ENCODE measurements around the gene MACROH2A1. TPM values are rescaled to one million over a fixed set of nuclear protein-coding genes. Genes with fewer than 3 reads are reported as not detected.

Gene MACROH2A1
- total RNA-seq, 1 experiment from 2014 or later, result 83.8 TPM

DNA sequence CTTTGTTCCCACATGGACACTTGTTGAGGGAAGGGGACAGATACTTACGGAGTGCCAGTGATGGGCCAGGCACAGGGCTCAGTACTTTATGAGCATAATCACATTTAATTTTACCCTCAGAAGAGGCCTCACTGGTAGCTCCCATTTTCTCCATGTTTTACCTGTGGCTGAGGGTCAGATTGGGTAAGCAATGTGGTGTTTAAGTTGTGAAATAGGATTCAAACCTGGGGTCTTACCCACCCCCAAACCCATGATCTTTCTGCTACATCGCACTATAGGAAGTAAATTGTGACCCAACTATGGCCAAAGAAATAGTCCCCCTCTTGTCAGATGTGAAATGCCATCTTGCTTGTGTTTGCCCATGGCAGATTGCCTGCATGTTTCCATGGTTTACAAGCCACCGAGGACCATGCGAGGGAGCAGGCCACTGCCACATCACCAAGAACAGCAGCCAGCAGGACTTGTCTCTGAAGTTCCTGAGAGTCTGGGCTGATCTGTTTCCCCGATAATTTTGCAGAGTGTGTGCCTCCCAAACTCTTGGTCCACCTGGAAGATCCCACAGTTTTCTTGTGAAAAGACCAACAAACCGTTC lies 95.4 kb downstream of the MACROH2A1 start (continued):
- TF ChIP-seq ZNF281 (CRISPR knock-in tag; IDR thresholded peaks at IDR 0.05) (no peak), ZMAT4 (CRISPR knock-in tag; IDR thresholded peaks at IDR 0.05) (no peak)

DNA sequence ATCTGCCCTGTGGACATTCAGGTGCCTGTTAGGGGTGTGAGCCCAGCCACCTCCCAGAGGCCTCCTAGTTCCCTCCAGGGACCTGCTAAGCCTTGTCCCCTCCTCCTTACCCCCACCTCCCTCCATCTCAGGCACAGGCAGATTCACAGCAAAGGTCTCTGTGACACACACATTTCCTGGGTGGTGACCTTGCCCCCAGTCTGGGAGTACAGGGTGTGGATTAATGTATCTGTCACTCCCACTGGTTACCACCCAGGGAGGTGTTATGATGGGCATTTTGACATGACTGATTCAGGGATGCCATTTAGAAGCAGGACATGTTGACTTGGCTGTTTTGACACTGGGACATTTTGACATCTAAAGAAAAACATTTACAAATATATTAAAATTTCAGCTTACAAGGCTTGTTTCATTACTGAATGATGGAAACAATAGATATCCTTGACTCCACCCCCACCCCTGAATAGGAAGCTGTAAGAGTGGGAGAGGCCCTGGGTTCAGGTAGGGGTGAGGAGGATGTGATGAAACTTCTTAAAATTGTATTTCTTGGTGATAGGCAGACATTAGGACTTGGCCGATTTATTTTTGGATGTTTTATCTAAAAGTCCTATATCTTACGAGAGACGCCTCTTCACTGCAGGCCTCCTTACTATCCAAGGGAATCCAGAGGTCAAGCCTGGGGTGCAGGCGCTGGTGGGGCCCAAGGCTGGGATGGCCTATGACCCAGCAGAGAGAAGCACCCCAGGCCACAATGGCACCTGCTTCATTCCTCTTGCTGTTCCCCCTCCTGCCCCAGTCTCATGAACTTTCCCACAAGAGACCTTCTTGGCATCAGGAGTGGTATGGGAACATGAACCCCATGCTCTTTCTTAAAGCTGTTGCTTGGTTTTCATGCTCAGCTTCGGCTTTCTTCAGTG lies 101.9 kb downstream of the MACROH2A1 start:
- no peak overlapping the region for H3K4me3 Mint-ChIP-seq
- ChIA-PET CTCF (no interaction called here), POLR2A (no interaction called here)
- TF ChIP-seq KAT7 (CRISPR knock-in tag; IDR thresholded peaks at IDR 0.05; ENCODE audit: borderline replicate concordance), result no peak
- TF ChIP-seq JAZF1 (CRISPR knock-in tag; IDR thresholded peaks at IDR 0.05), result no peak
- TF ChIP-seq ZMAT4 (CRISPR knock-in tag; IDR thresholded peaks at IDR 0.05), result no peak
- no peak for TF ChIP-seq ZNF263 (CRISPR knock-in tag; IDR thresholded peaks at IDR 0.05; ENCODE audit: low read depth)
- TF ChIP-seq GRHL2 (CRISPR knock-in tag; IDR thresholded peaks at IDR 0.05; ENCODE audit: insufficient replicate concordance, severe bottlenecking), result no peak
- TF ChIP-seq CDX4 (CRISPR knock-in tag; IDR thresholded peaks at IDR 0.05; ENCODE audit: borderline replicate concordance), result no peak
- no peak for TF ChIP-seq NFE2L1 (CRISPR knock-in tag; IDR thresholded peaks at IDR 0.05)
- no peak for TF ChIP-seq ZNF671 (CRISPR knock-in tag; IDR thresholded peaks at IDR 0.05)
- TF ChIP-seq IRF2 (CRISPR knock-in tag; IDR thresholded peaks at IDR 0.05; ENCODE audit: borderline replicate concordance, low read depth), result no peak
- TF ChIP-seq, protein P1, sequence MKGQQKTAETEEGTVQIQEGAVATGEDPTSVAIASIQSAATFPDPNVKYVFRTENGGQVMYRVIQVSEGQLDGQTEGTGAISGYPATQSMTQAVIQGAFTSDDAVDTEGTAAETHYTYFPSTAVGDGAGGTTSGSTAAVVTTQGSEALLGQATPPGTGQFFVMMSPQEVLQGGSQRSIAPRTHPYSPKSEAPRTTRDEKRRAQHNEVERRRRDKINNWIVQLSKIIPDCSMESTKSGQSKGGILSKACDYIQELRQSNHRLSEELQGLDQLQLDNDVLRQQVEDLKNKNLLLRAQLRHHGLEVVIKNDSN (CRISPR knock-in tag; IDR thresholded peaks at IDR 0.05), result no peak
- TF ChIP-seq, protein P2, sequence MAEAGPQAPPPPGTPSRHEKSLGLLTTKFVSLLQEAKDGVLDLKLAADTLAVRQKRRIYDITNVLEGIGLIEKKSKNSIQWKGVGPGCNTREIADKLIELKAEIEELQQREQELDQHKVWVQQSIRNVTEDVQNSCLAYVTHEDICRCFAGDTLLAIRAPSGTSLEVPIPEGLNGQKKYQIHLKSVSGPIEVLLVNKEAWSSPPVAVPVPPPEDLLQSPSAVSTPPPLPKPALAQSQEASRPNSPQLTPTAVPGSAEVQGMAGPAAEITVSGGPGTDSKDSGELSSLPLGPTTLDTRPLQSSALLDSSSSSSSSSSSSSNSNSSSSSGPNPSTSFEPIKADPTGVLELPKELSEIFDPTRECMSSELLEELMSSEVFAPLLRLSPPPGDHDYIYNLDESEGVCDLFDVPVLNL (CRISPR knock-in tag; IDR thresholded peaks at IDR 0.05; ENCODE audit: borderline replicate concordance, low read depth), result no peak
- TF ChIP-seq MAX (CRISPR knock-in tag; IDR thresholded peaks at IDR 0.05), result no peak
- no peak for TF ChIP-seq FOXP4 (CRISPR knock-in tag; IDR thresholded peaks at IDR 0.05)
- no peak for TF ChIP-seq MLX (CRISPR knock-in tag; IDR thresholded peaks at IDR 0.05)
- no peak for TF ChIP-seq NR2C2 (CRISPR knock-in tag; IDR thresholded peaks at IDR 0.05)
- TF ChIP-seq, protein P3, sequence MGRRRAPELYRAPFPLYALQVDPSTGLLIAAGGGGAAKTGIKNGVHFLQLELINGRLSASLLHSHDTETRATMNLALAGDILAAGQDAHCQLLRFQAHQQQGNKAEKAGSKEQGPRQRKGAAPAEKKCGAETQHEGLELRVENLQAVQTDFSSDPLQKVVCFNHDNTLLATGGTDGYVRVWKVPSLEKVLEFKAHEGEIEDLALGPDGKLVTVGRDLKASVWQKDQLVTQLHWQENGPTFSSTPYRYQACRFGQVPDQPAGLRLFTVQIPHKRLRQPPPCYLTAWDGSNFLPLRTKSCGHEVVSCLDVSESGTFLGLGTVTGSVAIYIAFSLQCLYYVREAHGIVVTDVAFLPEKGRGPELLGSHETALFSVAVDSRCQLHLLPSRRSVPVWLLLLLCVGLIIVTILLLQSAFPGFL (CRISPR knock-in tag; IDR thresholded peaks at IDR 0.05; ENCODE audit: borderline replicate concordance), result no peak
- TF ChIP-seq PRDM15 (CRISPR knock-in tag; IDR thresholded peaks at IDR 0.05), result no peak

More for the DNA sequence above, 101.9 kb downstream of the MACROH2A1 start:
- DNase-seq (ENCODE audit: low spot score), result no peak
- H3K4me1 Mint-ChIP-seq, result no peaks in the 10 kb centered on the region
- H3K27me3 Mint-ChIP-seq (ENCODE audit: low read depth), result peaks cover 8% of the 10 kb centered on the region; the same call in 1 of the 2 replicates
- H3K9me3 Mint-ChIP-seq, result 0 out of 2 replicates have a peak, but pooled peaks cover 10% of the 10 kb centered on the region
- no peak overlapping the region for H3K27ac Mint-ChIP-seq
- no peaks in the 10 kb centered on the region for H3K36me3 Mint-ChIP-seq
- ATAC-seq, result no peak
